ENCODE results near the gene YJEFN3.
A peak's percentile ranks its signal among the peaks of the same experiment; 100 is the strongest.

Gene YJEFN3

GRCh38 chr19:19520989-19521388, 7.7 kb upstream of the YJEFN3 start:
- DNase-seq, result no peak

- no peak for DNase-seq
These were observed 5.5 kb upstream of the YJEFN3 start for GRCh38 chr19:19523177-19523576.

GRCh38 chr19:19524053-19524452, 4.7 kb upstream of the YJEFN3 start:
- DNase-seq, result no peak

GRCh38 chr19:19525611-19526380, 2.9 kb upstream of the YJEFN3 start:
- DNase-seq, result no peak

DNA sequence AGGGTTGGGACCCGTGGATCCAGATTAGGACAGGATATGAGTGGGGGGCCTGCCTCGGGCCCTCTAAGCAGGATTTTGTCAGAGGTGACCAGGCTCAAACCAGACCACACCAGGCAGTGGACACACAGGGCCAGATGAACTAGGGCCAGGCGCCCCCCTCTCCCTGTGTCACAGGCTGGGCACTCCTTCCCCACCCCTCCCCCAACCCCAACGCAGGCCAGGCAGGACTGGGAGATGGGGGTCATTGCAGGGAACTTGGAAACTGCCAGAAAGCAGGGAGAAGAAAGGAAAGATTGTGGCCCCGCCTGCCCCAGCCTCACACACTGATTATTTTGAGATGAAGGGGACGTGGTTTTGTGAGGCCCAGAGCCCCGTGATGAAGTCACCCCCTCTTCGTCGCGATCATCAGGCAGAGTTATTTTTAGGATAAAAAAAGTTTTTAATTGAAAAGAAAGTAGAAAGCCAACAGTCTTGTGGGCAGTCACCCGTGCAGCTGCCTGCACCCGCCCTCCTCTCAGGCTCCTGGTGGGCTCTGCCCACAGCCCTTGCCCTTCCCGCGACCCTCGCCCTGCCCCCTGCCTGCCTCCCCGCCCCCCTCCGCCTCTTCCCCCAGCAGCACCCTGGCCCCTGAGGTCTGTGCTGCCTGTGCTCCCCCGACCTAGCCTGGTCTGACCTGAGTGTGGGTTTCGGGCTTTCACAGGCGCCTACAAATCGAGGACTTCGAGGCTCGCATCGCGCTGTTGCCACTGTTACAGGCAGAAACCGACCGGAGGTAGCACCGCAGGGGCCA, 1.9 kb upstream of the YJEFN3 start:
- no peak for DNase-seq

DNA sequence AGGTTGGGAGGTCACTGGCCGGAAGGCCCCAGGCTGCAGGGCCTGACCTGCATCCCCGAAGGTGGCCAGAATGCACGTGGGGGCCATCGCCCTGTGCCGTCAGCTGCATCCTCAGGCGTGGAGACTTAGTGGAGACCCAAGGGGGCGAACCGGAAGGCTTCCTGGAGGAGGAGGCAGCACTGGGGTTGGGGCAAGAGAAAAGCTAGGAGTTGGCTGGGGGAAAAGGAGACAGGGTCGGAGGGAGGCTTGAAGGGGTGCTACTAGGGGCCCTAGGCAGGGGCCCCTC, 1.4 kb upstream of the YJEFN3 start:
- DNase-seq, result no peak

GRCh38 chr19:19527674-19528625, 761 bp upstream of the YJEFN3 start:
- DNase-seq, result no peak

DNA sequence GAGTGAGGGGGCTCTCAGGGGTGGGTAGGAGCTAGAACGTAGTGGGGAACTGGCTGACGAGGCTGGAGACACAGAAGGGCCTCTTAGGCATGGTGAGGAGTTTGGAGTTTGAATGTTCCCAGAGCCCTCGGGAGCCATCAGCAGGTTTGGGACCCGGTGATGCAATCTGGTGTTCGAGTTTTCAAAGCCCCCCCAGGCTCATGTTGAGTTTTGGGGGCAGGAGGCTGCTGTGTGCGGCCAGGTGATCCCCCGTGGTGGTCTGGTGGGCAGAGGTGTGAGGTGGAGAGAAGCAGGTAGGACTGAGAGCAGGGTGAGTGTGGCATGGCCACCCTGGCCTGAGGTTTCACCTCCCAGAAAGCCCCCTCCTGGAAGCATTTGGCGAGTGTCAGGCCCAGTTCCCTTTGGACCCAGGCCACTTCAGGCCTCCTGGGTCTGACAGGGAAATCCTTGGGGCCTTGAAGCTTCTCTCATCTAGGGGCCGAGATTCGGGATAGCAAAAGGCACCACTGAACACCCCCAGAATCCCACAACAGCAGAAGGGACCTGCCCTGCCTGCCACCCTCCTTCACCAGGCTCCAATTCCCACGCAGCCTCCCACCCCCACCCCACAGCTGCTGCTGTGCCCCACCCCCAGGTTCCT, 1.2 kb downstream of the YJEFN3 start:
- no peak for DNase-seq

GRCh38 chr19:19530423-19530804, 1.7 kb downstream of the YJEFN3 start:
- DNase-seq, result no peak

- DNase-seq, result no peak
These were observed 2.2 kb downstream of the YJEFN3 start for GRCh38 chr19:19530889-19531288.

GRCh38 chr19:19531951-19532805, 3.5 kb downstream of the YJEFN3 start:
- DNase-seq, result peak; percentile 77

DNA sequence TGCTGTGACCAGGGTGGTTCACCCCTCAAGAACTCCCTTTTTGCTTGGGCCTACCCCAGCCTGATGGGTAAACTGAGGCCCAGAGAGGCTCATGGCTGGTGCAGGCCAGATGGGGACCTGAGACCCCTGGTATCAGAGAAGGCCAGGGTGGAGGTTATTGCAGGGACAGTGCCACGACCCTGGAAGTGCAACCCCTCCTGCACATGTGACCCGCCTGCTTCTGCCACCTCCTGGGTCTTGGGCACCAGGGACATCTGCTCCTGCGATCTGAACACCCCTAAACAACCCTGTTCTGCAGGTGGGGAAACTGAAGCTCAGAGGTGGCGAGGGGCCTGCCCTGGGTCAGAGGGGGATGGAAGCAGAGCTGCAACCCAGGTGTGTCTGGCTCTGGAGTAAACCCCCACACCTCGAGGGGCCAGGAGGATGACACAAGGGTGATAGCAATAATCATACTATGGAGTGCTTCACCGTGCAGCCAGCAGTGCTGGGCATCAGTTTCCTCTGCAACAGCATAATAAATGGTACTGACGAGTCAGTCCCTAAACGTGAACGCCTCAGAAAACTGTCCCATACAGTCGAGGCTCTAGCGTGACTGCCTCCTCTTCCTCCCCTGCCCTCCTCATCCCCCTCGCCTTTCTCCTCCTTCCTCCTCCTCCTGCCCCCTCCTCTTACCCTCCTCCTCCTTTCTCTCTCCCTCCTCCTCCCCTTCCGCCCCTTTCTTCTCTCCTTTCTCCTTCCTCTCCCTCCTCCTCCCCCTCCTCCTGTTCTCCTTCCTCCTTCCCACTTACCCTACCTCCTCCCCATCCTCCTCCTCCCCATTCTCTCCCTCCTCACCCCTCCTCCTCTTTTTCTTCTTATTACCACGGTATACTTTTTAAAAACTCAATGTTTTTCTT, 4.3 kb downstream of the YJEFN3 start:
- no peak for DNase-seq

- no peak for DNase-seq
These were observed 5.1 kb downstream of the YJEFN3 start for GRCh38 chr19:19533841-19534240.

DNA sequence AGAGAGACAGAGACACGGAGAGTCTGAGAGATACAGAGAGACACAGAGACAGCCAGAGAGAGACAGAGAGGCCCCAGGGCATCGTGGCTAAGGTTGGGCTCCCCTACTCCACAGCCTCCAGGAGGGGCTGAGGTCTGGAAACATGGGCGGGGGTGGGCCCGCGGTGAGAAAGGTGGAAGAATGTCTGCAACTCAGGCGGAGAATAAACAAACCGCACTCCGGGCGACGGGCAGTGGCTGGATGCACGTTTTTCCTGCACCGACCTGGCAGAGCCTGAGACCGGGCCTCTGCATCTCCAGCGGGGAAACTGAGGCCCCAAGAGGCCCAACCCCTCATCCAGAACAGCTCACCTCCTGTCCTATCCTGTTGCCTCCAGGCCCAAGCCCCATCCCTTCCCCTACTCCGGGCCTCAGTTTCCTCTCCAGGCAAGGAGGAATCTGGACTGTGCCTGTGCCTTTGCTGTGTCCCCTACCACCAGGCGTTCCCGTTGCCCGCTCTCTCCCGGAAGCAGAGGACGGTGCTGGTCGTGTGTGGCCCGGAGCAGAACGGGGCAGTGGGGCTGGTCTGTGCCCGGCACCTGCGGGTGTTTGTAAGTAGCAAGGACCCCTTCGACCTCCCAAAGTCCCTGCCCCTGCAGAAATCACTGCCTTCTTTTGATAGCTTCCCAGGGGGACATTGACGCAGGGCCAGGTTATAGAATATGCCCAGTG, 6.0 kb downstream of the YJEFN3 start:
- DNase-seq, result no peak

DNA sequence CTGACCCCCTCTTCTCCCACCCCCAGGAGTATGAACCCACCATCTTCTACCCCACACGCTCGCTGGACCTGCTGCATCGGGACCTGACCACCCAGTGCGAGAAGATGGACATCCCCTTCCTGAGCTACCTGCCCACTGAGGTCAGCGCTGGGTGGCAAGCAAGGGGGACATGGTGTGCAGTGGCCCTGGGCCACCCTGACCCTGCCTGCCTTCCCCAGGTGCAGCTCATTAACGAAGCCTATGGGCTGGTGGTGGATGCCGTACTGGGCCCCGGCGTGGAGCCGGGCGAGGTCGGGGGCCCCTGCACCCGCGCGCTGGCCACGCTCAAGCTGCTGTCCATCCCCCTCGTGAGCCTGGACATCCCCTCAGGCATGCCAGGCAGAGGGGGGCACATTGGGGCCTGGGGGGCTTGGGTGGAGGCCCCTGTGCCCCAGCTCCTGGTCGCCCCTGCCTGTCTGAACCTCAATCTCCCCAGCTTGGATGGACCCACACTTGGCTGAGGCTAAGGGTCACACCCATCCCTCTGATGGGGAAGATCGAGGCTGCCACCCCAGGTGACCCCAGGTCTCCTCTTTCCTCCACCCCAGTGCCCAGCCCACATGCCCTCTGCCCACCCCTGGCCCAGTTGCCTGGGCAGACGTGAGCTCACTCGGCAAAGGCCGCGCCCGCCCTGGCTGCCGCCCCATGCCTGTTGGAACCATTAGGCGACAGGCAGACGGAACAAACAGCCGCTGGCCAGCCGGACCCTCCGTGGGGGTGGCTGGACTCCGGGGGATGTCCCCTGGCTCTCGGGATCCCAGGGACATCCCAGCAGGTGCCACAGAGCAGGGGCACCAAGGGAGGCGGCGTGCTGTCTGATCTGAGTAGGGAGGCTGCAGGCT, 6.8 kb downstream of the YJEFN3 start:
- DNase-seq, result no peak

GRCh38 chr19:19537075-19538048, 8.7 kb downstream of the YJEFN3 start:
- peak; percentile 50 for DNase-seq

- DNase-seq, result peak; percentile 72
These were observed 9.5 kb downstream of the YJEFN3 start, which contains the start of gene CILP2 for GRCh38 chr19:19538061-19538784. Gene CILP2 (plus strand): TSS chr19:19538265. CDS start chr19:19538350, 85 bp downstream.
